Measurements from ENCODE around the gene CSMD2. TPM values are rescaled to one million over a fixed set of nuclear protein-coding genes. Genes with fewer than 3 reads are reported as not detected.

CSMD2 gene
- total RNA-seq, 1 donor from 2014 or later = 0.27 TPM

GRCh38 chr1:33684396-33685179, 480.4 kb downstream of the CSMD2 start:
- Mint-ChIP-seq H3K36me3 (ENCODE audit: unreplicated experiment) (no peaks in the 10 kb centered on the region), H3K4me1 (ENCODE audit: low read depth, unreplicated experiment) (no peaks in the 10 kb centered on the region), H3K9me3 (ENCODE audit: unreplicated experiment) (no peaks in the 10 kb centered on the region), H3K27me3 (ENCODE audit: unreplicated experiment) (peaks cover 2% of the 10 kb centered on the region), H3K27ac (ENCODE audit: unreplicated experiment) (no peak overlapping the region), H3K4me3 (ENCODE audit: unreplicated experiment) (no peak overlapping the region)
- no peak for DNase-seq
- TF ChIP-seq, protein P1, sequence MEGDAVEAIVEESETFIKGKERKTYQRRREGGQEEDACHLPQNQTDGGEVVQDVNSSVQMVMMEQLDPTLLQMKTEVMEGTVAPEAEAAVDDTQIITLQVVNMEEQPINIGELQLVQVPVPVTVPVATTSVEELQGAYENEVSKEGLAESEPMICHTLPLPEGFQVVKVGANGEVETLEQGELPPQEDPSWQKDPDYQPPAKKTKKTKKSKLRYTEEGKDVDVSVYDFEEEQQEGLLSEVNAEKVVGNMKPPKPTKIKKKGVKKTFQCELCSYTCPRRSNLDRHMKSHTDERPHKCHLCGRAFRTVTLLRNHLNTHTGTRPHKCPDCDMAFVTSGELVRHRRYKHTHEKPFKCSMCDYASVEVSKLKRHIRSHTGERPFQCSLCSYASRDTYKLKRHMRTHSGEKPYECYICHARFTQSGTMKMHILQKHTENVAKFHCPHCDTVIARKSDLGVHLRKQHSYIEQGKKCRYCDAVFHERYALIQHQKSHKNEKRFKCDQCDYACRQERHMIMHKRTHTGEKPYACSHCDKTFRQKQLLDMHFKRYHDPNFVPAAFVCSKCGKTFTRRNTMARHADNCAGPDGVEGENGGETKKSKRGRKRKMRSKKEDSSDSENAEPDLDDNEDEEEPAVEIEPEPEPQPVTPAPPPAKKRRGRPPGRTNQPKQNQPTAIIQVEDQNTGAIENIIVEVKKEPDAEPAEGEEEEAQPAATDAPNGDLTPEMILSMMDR (IDR thresholded peaks at IDR 0.05; ENCODE audit: partially characterized antibody, unreplicated experiment) = no peak

GRCh38 chr1:33683913-33684312, 481.1 kb downstream of the CSMD2 start:
- Mint-ChIP-seq H3K36me3 (ENCODE audit: unreplicated experiment) (no peaks in the 10 kb centered on the region), H3K27me3 (ENCODE audit: unreplicated experiment) (no peaks in the 10 kb centered on the region), H3K4me1 (ENCODE audit: low read depth, unreplicated experiment) (no peaks in the 10 kb centered on the region), H3K9me3 (ENCODE audit: unreplicated experiment) (no peaks in the 10 kb centered on the region), H3K4me3 (ENCODE audit: unreplicated experiment) (no peak overlapping the region), H3K27ac (ENCODE audit: unreplicated experiment) (no peak overlapping the region)
- TF ChIP-seq, protein P1 (IDR thresholded peaks at IDR 0.05; ENCODE audit: partially characterized antibody, unreplicated experiment) = no peak
- DNase-seq = no peak

DNA sequence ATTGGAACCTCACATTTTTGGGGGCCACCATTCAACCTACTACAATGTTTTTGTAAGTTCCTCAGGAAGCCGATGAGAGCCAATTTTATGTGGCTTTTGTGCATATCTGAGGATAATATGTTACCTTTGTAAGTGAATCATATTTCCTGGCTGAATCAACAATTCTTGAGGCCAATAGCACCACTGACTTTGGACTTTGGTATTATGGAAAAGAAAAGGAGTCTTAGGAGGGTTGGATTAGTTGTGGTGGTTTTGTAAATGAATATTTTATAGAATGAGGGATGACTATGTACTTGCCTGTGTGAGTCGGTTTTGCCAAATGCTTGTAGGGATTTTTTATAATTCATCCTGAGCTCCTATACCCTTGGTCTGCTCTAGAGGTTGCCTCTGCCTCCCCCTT, 482.7 kb downstream of the CSMD2 start:
- Mint-ChIP-seq H3K4me1 (ENCODE audit: low read depth, unreplicated experiment) (no peaks in the 10 kb centered on the region), H3K36me3 (ENCODE audit: unreplicated experiment) (no peaks in the 10 kb centered on the region), H3K27ac (ENCODE audit: unreplicated experiment) (no peak overlapping the region), H3K27me3 (ENCODE audit: unreplicated experiment) (no peaks in the 10 kb centered on the region), H3K9me3 (ENCODE audit: unreplicated experiment) (no peaks in the 10 kb centered on the region), H3K4me3 (ENCODE audit: unreplicated experiment) (no peak overlapping the region)
- DNase-seq = no peak
- TF ChIP-seq, protein P1 (IDR thresholded peaks at IDR 0.05; ENCODE audit: partially characterized antibody, unreplicated experiment) = no peak

DNA sequence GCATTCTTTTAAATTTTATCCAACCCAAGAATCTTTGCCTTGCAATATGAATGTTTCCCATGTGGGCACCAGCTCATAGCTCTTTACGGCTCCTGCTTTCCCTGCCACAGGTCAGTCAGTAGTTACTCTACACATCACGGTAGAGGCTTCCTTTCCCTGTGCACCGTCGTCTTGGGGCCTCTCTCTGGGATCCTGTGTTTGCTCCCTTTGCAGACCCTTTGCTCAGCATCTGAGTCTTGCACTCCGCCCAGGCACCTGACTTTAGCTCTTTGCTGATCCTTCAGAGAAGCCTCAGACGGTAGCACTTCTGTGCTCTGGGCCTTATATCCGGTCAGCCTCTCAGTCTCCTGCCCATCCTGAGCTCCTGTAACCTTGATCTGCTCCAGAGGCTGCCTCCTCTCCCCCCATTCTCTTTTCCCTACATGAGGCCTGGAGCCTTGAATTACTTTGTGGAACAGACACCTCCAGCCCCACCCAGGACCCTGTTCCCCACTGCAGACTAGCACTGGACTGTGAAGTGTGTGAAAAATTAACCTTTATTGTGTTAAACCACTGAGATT, 484.7 kb downstream of the CSMD2 start:
- TF ChIP-seq, protein P1 (IDR thresholded peaks at IDR 0.05; ENCODE audit: partially characterized antibody, unreplicated experiment) = no peak
- no peak for DNase-seq
- Mint-ChIP-seq H3K4me3 (ENCODE audit: unreplicated experiment) (no peak overlapping the region), H3K27ac (ENCODE audit: unreplicated experiment) (no peak overlapping the region), H3K27me3 (ENCODE audit: unreplicated experiment) (no peaks in the 10 kb centered on the region), H3K9me3 (ENCODE audit: unreplicated experiment) (no peaks in the 10 kb centered on the region), H3K4me1 (ENCODE audit: low read depth, unreplicated experiment) (no peaks in the 10 kb centered on the region), H3K36me3 (ENCODE audit: unreplicated experiment) (no peaks in the 10 kb centered on the region)

DNA sequence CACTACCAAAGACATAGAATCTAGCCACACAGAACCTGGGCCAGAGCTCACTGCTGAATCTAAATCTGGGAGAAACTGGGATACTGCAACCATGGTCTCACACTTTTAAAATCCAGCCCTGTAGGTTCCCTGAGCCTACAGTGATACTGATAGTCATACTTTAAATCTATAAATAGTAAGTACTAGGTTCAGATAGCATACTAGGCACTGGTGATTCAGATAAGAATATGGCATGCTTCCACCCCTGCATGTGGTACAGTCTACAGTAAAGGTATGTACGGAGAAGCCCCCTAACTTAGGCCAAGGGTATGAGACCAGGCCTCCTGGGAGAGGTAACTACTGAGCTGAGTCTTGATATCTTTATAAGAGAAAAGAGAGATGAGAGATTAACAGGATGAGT, 494.5 kb downstream of the CSMD2 start:
- no peak for DNase-seq
- TF ChIP-seq, protein P1 (IDR thresholded peaks at IDR 0.05; ENCODE audit: partially characterized antibody, unreplicated experiment) = no peak
- no peaks in the 10 kb centered on the region for H3K4me1 Mint-ChIP-seq (ENCODE audit: low read depth, unreplicated experiment)
- no peak overlapping the region for H3K4me3 Mint-ChIP-seq (ENCODE audit: unreplicated experiment)
- H3K27me3 Mint-ChIP-seq (ENCODE audit: unreplicated experiment) = peaks cover 2% of the 10 kb centered on the region
- no peak overlapping the region for H3K27ac Mint-ChIP-seq (ENCODE audit: unreplicated experiment)
- peaks cover 1% of the 10 kb centered on the region for H3K9me3 Mint-ChIP-seq (ENCODE audit: unreplicated experiment)
- H3K36me3 Mint-ChIP-seq (ENCODE audit: unreplicated experiment) = peaks cover 4% of the 10 kb centered on the region

Data from glutamatergic neuron (in vitro differentiated cells).